ENCODE data around the gene GINS2.

DNA sequence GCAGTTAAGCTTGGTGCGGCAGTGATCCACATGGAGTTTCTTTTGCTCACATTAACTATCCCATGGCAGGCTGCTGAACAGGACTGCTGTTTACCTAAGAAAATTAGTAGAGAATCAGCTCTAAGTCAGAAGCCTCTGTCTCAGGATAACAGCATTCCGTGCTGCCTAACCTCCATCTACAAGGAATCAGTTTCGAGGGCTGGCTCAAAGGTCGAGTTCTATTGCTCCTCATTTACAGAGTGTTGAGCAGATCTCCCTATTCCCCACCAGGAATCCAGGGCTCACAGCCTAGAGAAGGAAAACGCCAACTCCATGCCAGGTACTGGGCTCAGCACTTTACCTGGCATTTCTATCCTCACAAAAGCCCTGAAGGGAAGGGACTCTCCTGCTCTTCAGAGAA, 9.9 kb downstream of the GINS2 start:
- TF ChIP-seq CTCF (IDR thresholded peaks at IDR 0.05) (no peak), POLR2A (IDR thresholded peaks at IDR 0.05) (no peak), EP300 (IDR thresholded peaks at IDR 0.05) (no peak)

Measured in suprapubic skin (tissue), 3 donors.